Measurements from ENCODE around the gene NCOA1. TPM values are rescaled to one million over a fixed set of nuclear protein-coding genes. Genes with fewer than 3 reads are reported as not detected.

NCOA1 gene
- total and polyA plus RNA-seq, 4 donors = 6.5 to 26.6 (median 16.3) TPM

GRCh38 chr2:24513281-24514071 lies 22.4 kb downstream of the NCOA1 start:
- Histone ChIP-seq H3K4me3 (ENCODE audit: low read depth in 1 of 3, low read length in 3 of 3) (no peak overlapping the region), H3K27me3 (ENCODE audit: control insufficient read depth in 4 of 4, insufficient read depth in 4 of 4, low read length in 3 of 4) (no peaks in the 10 kb centered on the region), H3K4me1 (ENCODE audit: control insufficient read depth in 4 of 4, insufficient read depth in 4 of 4, low read length in 3 of 4) (peaks cover 2 to 24% (median 6%) of the 10 kb centered on the region in 4 donors), H3K27ac (ENCODE audit: low read depth in 1 of 2, low read length in 2 of 2) (no peak overlapping the region), H3K9me3 (ENCODE audit: control insufficient read depth in 4 of 4, low read length in 3 of 4) (no peaks in the 10 kb centered on the region), H3K36me3 (ENCODE audit: control insufficient read depth in 4 of 4, insufficient read depth in 3 of 4, low read depth in 1 of 4, low read length in 3 of 4) (no peaks in the 10 kb centered on the region), H3K9ac (ENCODE audit: low read depth in 1 of 2, low read length in 2 of 2) (no peak overlapping the region)
- 93% methylated on average over 9 of the region's 9 CpGs for WGBS
- no peak for DNase-seq (ENCODE audit: low spot score)
- TF ChIP-seq YY1 (IDR thresholded peaks at IDR 0.05) = no peak
- TF ChIP-seq RAD21 (IDR thresholded peaks at IDR 0.05) = no peak
- TF ChIP-seq CTCF (IDR thresholded peaks at IDR 0.05; ENCODE audit: low read depth, low read length, missing input control) = no peak
- no peak for TF ChIP-seq REST (IDR thresholded peaks at IDR 0.05)
- TF ChIP-seq HNF4A (conservative IDR thresholded peaks at IDR 0.05) = no peak
- TF ChIP-seq FOXA1 (IDR thresholded peaks at IDR 0.05) = no peak
- TF ChIP-seq GABPA (IDR thresholded peaks at IDR 0.05 in 1 of 2, conservative IDR thresholded peaks at IDR 0.05 in 1 of 2) = no peak

GRCh38 chr2:24514820-24515219 lies 23.8 kb downstream of the NCOA1 start:
- H3K4me3 ChIP-seq (ENCODE audit: low read depth in 1 of 3, low read length in 3 of 3) = no peak overlapping the region
- H3K27ac ChIP-seq (ENCODE audit: low read depth in 1 of 2, low read length in 2 of 2) = no peak overlapping the region
- DNase-seq (ENCODE audit: low spot score) = no peak
- WGBS = 42% methylated on average over 2 of the region's 2 CpGs
- H3K9me3 ChIP-seq (ENCODE audit: control insufficient read depth in 4 of 4, low read length in 3 of 4) = no peaks in the 10 kb centered on the region
- H3K27me3 ChIP-seq (ENCODE audit: control insufficient read depth in 4 of 4, insufficient read depth in 4 of 4, low read length in 3 of 4) = no peaks in the 10 kb centered on the region
- TF ChIP-seq HNF4A (conservative IDR thresholded peaks at IDR 0.05) = peak; percentile 54 to 68
- TF ChIP-seq FOXA1 (IDR thresholded peaks at IDR 0.05) = no peak
- H3K4me1 ChIP-seq (ENCODE audit: control insufficient read depth in 4 of 4, insufficient read depth in 4 of 4, low read length in 3 of 4) = peaks cover 2 to 16% (median 6%) of the 10 kb centered on the region in 4 donors
- no peaks in the 10 kb centered on the region for H3K36me3 ChIP-seq (ENCODE audit: control insufficient read depth in 4 of 4, insufficient read depth in 3 of 4, low read depth in 1 of 4, low read length in 3 of 4)
- H3K9ac ChIP-seq (ENCODE audit: low read depth in 1 of 2, low read length in 2 of 2) = no peak overlapping the region

- no peak overlapping the region for H3K9ac ChIP-seq (ENCODE audit: low read depth in 1 of 2, low read length in 2 of 2)
- H3K27ac ChIP-seq (ENCODE audit: low read depth in 1 of 2, low read length in 2 of 2) = no peak overlapping the region
- H3K4me1 ChIP-seq (ENCODE audit: control insufficient read depth in 4 of 4, insufficient read depth in 4 of 4, low read length in 3 of 4) = peaks cover 2 to 16% (median 6%) of the 10 kb centered on the region in 4 donors
- WGBS = 80% methylated on average over 2 of the region's 2 CpGs
- no peaks in the 10 kb centered on the region for H3K36me3 ChIP-seq (ENCODE audit: control insufficient read depth in 4 of 4, insufficient read depth in 3 of 4, low read depth in 1 of 4, low read length in 3 of 4)
- H3K9me3 ChIP-seq (ENCODE audit: control insufficient read depth in 4 of 4, low read length in 3 of 4) = no peaks in the 10 kb centered on the region
- H3K27me3 ChIP-seq (ENCODE audit: control insufficient read depth in 4 of 4, insufficient read depth in 4 of 4, low read length in 3 of 4) = no peaks in the 10 kb centered on the region
- no peak overlapping the region for H3K4me3 ChIP-seq (ENCODE audit: low read depth in 1 of 3, low read length in 3 of 3)
- no peak for DNase-seq (ENCODE audit: low spot score)
- TF ChIP-seq MAX (IDR thresholded peaks at IDR 0.05) (no peak), TAF1 (conservative IDR thresholded peaks at IDR 0.05) (no peak), NR2F2 (IDR thresholded peaks at IDR 0.05) (no peak), YY1 (IDR thresholded peaks at IDR 0.05) (no peak), CTCF (IDR thresholded peaks at IDR 0.05; ENCODE audit: low read depth, low read length, missing input control) (no peak), ATF3 (IDR thresholded peaks at IDR 0.05) (no peak), EGR1 (IDR thresholded peaks at IDR 0.05; ENCODE audit: low read depth in 2 of 2) (no peak), HNF4A (conservative IDR thresholded peaks at IDR 0.05) (no peak), SP1 (IDR thresholded peaks at IDR 0.05) (no peak), HNF4G (IDR thresholded peaks at IDR 0.05) (no peak), JUND (IDR thresholded peaks at IDR 0.05) (no peak), FOXA1 (IDR thresholded peaks at IDR 0.05) (no peak), RXRA (IDR thresholded peaks at IDR 0.05) (no peak)
Observed at GRCh38 chr2:24515335-24515734, 24.3 kb downstream of the NCOA1 start.

Measured in liver (tissue), 9 donors.